Stimulated activated CD8-positive, alpha-beta memory T cell treated with anti-CD3 and anti-CD28 coated beads, Interleukin-7, amount 100 ng/mL, for 48 hours (primary cell): ENCODE measurements around the gene C3.
"Not testable (repeated sequence)": the region's sequence is repeated elsewhere in the genome, so short reads cannot be mapped to it uniquely, and the experiment has no call there.

Source experiments
- DNase-seq, 2 donors: peaks; one replicate each; pipeline ENCODE4 v3.0.0-alpha.2; 2020; ENCODE audit warnings: low read depth in 1 of 2; ENCODE audit errors: extremely low read depth in 1 of 2

The C3 gene

DNA sequence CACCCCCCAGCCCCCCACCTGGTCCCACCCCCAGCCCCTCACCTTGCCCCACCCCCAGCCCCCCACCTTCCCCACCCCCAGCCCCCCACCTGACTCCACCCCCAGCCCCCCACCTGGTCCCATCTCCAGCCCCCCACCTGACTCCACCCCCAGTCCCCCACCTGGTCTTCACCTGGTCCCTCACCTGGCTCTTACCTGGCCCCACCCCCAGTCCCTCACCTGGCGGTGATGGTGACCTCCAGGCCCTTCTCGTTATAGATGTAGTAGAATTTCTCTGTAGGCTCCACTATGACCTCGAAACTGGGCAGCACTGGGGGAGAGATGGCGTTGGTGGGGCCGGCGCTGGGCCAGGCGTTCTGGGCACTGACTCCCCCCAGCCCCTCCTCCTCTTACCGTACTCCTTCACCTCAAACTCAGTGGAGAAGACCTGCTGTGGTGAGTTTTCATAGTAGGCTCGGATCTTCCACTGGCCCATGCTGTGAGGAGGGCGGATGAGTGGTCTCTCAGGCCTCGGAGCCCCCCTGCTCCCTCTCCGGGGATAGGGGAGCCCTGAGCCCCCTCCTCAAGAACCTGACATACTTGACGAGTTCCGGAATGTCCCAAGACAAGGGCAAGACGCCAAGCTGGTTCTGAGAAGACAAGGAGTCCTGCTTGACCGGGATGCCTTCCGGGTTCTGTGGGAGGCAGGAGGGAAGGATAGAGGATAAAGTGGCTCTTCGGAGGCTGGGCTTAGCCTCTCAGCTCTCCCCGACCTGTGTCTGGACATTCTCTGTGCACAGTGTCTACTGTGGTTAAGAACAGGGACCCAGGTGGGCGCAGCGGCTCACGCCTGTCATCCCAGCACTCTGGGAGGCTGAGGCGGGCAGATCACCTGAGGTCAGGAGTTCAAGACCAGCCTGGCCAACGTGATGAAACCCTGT is 6.4 kb downstream of the C3 start:
- no peak for DNase-seq

DNA sequence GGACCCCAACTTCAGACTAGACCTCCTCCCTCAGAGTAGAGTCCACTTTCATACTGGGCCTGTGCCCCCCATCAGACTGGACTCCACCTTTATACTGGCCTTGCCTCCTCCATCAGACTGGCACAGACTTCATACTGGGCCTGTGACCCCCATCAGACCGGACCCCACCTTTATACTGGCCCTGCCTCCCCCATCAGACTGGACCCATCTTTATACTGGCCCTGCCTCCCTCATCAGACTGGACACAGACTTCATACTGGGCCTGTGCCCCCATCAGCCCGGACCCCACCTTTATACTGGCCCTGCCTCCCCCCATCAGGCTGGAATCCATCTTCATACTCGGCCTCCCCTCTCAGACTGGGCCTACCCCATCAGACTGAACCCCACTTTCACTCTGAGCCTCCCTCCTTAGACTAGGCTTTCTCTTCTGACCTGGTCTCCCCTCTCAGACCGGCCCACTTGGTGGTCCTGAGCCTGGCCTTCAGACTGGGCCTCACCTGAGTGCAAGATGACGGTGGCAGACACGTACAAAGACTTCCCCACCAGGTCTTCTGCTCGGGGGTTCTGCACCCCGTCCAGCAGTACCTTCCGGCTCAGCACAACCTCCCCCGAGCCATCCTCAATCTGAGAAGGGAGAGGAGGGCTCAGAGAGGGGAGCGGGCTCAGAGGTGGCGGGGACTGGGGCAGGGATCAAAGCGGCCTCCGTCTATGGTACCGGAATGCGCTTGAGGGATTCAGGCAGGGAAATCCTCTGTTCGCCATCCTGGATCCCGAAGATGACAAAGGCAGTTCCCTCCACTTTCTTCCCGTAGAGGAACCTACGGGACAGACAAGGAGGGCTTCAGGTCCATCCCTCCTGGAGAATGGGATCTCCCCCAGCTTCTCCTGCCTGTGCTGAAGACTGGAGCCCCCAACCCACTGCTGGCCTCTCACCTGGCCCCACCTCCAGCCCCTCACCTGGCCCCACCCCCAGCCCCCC is 7.5 kb downstream of the C3 start:
- no peak for DNase-seq

DNA sequence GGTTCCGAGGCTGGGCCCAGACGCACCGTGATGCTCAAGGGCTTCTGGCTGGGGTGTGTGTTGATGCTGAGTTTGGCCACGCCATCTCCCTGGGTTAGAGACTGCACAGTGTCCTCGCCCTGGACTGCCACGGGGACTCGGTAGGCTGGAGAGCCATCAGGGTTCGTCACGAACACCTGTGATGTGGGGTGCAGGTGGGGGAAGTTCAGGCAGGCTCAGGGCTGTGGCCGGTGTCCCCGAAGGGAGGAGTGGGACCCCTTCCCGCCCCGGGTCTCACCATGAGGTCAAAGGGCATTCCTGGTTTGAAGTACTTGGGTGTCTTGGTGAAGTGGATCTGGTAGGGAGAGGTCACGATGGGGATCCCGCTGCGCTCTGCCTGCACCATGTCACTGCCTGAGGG is 8.2 kb downstream of the C3 start:
- DNase-seq, result no peak

DNA sequence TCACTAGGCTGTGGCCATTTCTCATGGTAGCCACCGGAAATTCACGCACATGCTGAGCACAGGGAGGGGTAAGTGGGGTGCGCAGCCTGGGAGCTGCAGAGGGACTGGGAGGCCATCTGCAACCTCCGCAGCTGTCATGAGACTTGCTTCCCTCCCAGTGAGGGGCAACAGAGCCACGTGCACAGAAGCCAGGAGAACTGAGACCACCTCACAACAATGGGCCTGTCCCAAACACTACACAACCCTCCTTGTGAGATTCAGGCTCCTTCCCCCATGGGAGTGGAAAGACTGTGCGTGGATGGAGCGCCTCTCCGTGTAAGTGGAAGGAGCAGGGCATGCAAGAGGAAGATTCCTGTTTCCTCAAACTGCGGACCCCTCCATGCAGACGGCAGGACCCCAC is 8.8 kb downstream of the C3 start:
- DNase-seq, result no peak

DNA sequence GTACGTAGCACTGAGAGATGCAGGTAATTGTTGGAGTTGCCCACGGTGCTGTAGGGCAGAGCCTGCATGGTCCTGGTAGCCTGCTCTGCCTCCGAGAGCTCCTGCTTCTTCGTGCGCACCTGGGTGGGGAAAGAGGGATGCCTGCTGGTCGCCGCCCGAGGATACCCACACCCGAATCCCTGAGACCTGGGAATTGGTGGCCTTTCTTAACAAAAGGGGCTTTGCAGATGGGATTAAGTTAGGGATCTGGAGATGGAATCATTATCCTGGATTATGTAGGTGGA is 9.4 kb downstream of the C3 start:
- DNase-seq, result no peak

DNA sequence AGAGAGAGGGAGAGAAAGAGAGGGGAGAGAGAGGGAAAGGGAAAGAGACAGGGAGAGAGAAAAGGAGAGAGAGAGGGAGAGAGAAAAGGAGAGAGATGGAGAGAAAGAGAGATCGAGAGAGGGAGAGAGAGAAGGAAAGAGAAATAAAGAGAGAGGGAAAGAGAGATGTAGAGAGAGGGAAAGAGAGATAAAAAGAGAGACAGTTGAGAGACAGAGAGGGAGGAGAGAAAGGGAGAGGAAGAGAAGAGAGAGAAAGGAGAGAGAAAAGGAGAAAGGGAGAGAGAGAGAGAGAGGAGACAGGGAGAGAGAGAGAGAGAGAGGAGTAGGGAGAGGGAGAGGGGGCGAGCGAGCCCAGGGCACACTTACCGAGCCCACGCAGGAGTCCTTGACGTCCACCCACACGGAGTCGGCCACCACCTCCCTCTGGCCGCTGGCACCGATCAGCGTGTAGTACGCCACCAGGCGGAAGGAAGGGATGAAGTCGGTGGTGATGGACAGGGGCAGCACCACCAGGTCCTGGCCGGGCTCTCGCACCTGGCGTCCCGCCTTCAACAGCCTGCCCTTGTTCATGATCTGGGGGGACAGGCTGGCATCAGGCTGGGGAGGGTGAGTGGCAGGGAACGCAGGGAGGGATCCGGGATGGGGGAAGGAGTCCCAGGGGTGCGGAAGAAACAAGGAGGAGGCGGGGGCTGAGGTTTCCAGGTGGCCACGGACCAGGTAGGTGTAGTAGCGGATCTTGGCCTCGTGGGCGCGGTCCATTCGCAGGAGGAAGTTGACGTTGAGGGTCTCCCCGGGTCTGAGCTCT is 10.0 kb downstream of the C3 start:
- no peak for DNase-seq

DNA sequence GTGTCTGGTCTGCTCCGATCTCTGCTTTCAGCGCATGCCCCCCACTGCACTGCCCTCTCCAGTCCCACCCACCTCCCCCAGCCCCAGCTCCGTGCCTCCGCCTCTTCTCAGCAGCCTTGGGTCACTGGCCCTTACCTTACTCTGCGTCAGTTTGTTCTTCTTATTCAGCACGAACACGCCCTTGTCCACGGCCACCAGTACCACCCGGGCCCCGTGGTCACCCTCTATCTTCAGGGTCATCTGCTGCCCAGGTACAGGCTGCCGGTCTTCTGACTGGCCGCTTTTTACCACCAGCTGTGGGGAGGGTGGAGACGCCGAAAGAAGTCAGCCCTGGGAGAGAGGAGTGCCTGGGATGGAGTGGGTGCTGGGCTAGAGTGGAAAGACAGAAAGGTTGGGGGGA is 10.9 kb downstream of the C3 start:
- DNase-seq, result no peak

DNA sequence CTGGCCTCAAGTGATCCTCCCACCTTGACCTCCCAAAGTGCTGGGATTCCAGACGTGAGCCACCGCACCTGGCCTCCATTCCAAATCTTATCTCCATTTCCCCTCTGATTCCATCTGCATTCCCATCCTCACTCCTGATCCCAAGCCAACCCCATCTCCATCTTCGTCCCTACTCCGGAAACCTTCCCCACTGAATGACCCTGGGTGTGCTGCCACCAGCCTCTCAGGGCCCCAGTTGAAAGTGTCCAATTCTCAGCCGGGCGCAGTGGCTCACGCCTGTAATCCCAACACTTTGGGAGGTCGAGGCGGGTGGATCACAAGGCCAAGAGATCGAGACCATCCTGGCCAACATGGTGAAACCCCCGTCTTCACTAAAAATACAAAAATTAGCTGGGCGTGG is 11.5 kb downstream of the C3 start:
- DNase-seq, result not testable (repeated sequence)

DNA sequence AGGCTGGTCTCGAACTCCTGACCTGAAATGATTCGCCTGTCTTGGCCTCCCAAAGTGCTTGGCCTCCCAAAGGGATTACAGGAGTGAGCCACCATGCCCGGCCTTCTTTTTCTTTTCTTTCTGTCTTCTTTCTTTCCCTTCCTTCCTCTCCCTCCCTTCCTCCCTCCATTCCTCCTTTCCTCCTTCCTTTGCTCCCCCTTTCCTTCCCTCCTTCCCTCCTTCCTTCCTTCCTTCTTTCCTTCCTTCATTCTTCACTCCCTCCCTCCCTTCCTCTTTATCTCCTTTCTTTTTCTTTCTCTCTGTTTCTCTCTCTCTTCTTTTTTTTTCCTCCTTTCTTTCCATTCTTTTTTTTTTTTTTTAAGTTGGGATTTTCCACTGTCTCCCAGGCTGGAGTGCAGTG is 12.1 kb downstream of the C3 start:
- DNase-seq, result no peak

DNA sequence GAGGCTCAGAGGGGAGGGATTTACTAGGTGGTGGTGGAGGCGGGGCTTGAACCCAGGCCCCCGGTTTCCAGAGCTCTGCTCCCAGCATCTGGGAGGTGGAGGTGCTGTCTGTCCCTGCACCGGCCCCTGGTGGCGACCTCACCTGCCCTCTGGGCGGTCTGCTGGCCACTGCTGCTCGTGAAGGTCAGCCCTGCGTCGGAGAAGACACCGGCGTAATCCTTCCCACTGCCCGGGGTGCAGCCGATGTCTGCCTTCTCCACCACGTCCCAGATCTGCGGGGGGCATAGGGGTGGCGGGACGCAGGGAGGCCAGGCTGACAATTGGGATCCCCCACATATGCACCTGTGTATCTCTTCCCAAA is 12.8 kb downstream of the C3 start:
- DNase-seq, result no peak

DNA sequence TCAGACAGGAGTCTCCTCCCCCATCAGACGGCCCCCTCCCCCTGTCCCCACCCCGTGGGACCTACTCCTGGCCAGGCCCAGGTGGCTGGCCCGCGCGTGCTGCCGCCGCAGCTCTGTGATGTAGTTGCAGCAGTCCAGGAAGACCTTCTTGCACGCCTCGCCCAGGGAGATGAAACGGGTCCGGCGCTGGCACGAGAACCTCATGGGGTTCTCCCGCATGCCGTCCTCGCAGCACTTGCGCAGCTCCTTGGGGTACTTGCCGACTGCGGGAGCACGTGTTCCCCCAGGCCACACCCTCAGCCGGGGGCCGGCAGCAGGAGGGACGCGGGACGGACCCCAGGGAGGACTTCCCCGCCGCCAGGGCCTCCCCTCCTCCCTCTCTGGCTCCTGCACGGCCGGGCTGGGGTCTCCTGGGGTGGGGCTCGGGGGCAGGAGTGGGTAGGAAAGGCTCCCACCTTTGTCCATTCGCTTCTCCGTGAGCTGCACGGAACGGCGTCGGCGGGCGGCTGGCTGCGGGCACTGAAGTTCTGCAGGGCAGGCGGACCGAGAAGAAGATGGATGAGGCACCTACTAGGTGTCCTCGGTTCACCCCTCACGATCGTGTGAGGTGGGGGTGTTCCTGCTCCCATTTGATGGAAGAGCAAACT is 13.3 kb downstream of the C3 start:
- DNase-seq, result no peak

DNA sequence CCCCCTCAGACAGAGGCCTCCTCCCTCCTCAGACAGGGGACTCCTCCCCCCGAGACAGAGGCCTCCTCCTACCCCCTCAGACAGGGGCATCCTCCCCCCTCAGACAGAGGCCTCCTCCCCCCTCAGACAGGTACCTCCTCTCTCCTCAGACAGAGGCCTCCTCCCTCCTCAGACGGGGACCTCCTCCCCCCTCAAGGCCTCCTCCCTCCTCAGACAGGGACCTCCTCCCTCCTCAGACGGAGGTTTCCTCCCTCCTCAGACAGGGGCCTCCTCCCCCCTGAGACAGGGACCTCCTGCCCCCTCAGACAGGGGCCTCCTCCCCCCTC is 13.9 kb downstream of the C3 start:
- no peak for DNase-seq

DNA sequence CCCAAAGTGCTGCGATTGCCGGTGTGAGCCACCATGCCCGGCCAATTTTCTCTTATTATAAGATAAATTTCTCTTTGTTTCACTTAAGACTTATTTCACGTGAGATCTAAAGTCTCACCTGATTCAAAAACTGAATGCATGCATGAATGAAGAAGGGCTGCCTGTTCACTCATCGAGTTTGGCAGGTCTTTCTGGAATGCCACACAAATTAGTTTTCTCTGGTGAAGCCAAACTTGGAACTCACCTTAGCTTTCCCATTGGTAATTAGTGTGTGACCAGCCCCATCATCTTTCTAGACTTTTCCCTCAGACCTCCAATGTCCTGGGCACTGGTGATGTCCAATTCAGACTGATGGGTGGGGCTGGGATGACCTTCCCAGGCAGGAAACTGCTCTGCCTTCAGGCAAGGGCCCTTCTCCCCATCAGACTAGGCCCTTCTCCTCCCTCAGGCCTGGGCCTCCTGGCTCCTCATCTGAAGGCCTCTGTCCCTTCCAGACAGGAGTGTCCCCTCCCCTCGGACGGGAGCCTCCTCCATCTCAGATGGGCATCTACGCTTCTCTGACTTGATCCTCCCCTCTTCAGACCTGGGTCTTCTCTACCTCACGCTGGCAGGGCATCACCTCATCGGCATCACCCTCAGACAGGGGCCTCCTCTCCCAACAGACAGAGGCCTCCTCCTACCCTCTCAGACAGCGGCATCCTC is 14.4 kb downstream of the C3 start:
- no peak for DNase-seq

DNA sequence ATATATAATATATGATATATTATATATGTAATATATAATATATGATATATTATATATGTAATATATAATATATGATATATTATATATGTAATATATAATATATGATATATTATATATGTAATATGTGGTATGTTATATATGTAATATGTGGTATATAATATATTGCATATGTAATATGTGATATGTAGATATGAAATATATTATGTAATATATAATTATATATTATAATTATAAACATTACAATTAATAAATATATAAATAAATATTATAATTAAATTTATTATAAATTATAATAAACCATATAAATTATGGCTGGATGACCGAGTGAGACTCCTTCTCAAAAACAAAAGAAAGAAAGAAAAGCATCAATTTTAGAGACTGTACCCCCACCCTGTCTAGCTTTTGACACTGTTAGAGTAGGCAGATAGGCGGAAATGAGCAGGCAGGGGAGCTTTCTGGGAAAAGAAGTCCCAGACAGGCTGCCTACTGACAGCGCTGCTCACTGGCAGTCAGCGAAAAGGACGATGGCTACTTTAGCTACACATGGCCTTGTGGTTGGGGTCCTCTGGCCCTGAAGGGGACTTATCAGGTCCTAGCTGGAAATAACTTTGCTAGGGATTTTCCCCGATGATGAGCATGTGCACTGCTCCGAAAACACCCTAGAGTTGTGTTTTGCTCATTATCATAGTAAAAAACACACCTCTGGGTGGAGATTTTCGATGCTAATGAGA is 19.7 kb downstream of the C3 start:
- no peak for DNase-seq

DNA sequence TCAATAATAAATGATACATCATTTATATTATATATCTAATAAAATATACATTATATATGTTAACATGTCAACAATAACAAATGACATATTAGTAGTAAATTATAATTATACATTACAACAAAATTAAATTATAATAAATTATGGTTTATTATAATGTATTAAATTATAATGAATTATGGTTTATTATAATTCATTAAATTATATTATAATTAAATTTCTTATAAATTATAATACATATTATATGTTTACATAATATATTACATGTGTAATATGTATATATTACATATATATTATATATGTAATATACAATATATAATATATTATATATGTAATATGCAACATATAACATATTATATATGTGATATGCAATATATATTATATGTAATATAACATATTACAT is 20.5 kb downstream of the C3 start:
- DNase-seq, result no peak

DNA sequence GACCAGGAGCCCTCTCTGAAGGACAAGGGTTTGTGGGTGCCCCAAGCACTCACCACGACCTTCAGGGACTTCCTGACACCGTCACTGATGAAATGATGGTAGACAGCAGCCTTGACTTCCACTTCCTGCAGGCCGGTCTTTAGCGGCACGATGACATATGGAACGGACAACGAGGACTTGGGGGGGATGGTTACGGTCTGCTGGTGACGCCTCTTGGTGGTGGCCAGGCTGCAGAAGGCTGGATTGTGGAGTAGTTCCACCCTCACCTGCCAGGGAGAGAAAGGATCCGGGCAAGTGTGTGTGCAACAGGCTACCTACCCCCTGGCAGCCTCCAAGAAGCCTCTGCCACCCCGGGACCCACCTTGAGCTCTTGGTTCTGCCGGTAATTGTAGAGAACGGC is 23.2 kb downstream of the C3 start:
- no peak for DNase-seq

DNA sequence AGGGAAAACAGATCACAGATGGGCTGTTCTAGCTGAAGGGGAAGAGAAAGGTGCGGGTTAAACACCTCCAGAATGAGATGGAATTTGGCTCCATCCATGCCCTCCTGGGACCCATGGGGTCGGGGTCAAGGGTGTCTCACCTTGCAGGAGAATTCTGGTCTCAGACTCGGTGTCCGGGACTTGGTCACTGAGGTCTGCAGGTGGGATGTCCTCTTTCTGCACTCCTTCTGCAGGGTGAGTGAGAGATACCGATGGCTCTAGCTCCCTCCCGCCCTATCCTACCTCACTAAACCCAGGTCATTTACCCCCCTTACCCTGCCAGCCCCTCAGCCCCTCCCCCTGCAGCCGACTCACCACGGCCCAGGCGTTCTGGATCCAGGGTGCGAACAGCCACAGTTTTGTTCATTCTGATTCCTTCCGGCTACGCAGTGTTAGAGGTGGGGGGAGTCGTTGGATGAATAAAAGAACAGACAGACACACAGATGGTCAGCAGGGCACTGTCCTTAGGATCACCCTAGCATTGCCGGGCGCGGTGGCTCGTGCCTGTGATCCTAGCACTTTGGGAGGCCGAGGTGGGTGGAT is 24.1 kb downstream of the C3 start:
- DNase-seq, result no peak

DNA sequence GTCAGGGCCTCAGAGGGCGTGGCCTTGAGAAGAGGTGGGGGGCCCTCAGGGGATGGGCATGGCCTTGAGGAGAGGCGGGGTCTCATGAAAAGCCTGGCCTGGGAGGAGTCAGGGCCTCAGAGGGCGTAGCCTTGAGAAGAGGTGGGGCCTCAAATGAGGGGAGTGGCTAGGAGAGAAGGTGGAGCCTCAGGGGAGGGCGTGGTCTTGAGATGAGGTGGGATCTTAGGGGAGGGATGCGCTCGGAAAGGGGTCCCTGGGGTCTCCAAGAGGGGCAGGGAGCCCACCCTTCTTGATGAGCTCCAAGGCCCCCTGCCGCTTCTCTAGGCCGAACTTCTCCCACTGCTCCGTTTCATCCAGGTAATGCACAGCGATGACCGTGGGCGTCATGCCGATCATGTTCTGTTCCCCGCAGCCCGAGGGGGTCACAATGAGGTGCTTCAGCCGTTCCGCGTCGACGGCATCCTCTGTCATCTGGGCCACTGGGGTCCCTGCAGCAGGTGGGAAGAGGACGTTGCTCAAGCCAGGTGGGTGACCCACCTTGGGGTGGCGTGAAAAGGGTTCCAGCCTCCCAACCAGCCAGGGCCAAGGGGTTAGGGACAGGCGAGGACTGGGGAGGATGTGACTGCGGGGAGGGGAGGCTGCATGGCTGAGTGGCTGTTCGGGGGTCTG is 26.2 kb downstream of the C3 start:
- DNase-seq, result no peak

DNA sequence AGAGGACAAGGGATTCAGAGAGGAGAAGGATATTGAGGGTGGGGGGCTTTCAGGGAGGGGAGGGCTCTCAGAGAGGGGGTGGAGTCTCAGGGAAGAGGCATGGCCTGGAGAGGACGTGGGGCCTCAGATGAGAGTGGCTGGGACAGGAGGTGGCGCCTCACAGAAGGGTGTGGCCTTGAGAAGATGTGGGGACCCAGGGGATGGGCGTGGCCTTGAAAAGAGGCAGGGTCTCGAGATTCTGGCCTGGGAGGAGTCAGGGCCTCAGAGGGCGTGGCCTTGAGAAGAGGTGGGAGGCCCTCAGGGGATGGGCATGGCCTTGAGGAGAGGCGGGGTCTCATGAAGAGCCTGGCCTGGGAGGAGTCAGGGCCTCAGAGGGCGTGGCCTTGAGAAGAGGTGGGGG is 26.8 kb downstream of the C3 start:
- DNase-seq, result no peak
